ENCODE results near the gene RBL1.
"Not testable (repeated sequence)": the region's sequence is repeated elsewhere in the genome, so short reads cannot be mapped to it uniquely, and the experiment has no call there.

RBL1 gene

GRCh38 chr20:36998652-36999051 is 97.1 kb downstream of the RBL1 start:
- no peaks in the 10 kb centered on the region for H3K36me3 ChIP-seq (replicated peaks)
- no peak overlapping the region for H3K4me3 ChIP-seq (ENCODE audit: low read depth, low read length)
- in situ Hi-C loops (cut with HindIII; ENCODE audit: low pct_ligation_motif_present, low sequenced_read_pairs) = no loop called here
- H3K27me3 ChIP-seq (replicated peaks) = no peaks in the 10 kb centered on the region
- no peak for DNase-seq
- no peak overlapping the region for H3K27ac ChIP-seq
- TF ChIP-seq, protein P1, sequence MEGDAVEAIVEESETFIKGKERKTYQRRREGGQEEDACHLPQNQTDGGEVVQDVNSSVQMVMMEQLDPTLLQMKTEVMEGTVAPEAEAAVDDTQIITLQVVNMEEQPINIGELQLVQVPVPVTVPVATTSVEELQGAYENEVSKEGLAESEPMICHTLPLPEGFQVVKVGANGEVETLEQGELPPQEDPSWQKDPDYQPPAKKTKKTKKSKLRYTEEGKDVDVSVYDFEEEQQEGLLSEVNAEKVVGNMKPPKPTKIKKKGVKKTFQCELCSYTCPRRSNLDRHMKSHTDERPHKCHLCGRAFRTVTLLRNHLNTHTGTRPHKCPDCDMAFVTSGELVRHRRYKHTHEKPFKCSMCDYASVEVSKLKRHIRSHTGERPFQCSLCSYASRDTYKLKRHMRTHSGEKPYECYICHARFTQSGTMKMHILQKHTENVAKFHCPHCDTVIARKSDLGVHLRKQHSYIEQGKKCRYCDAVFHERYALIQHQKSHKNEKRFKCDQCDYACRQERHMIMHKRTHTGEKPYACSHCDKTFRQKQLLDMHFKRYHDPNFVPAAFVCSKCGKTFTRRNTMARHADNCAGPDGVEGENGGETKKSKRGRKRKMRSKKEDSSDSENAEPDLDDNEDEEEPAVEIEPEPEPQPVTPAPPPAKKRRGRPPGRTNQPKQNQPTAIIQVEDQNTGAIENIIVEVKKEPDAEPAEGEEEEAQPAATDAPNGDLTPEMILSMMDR (IDR thresholded peaks at IDR 0.05; ENCODE audit: low read depth, low read length, missing control alignments) = no peak

GRCh38 chr20:36997121-36997520 is 98.7 kb downstream of the RBL1 start:
- in situ Hi-C loops (cut with HindIII; ENCODE audit: low pct_ligation_motif_present, low sequenced_read_pairs) = no loop called here

DNA sequence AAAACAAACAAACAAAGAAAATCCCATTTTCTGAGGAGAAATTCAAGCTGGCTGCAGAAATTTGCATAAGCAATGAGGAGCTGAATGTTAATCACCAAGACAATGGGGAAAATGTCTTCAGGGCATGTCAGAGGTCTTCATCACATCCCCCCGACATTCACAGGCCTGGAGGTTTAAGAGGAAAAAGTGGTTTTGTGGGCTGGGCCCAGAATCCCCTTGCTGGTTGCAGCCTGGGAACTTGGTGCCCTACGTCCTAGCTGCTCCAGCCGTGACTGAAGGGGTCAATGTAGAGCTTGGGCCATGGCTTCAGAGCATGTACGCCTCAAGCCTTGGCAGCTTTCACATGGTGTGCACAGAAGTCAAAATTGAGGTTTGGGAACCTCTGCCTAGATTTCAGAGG is 101.6 kb downstream of the RBL1 start:
- H3K27ac ChIP-seq; in situ Hi-C loops (cut with HindIII; ENCODE audit: low pct_ligation_motif_present, low sequenced_read_pairs); H3K27me3 ChIP-seq (replicated peaks); H3K4me3 ChIP-seq (ENCODE audit: low read depth, low read length); H3K36me3 ChIP-seq (replicated peaks); DNase-seq: not testable (repeated sequence)

More at GRCh38 chr20:36997121-36997520, 98.7 kb downstream of the RBL1 start:
- Histone ChIP-seq H3K4me3 (ENCODE audit: low read depth, low read length) (no peak overlapping the region), H3K27me3 (replicated peaks) (no peaks in the 10 kb centered on the region), H3K27ac (no peak overlapping the region), H3K36me3 (replicated peaks) (no peaks in the 10 kb centered on the region)
- TF ChIP-seq, protein P1 (IDR thresholded peaks at IDR 0.05; ENCODE audit: low read depth, low read length, missing control alignments) = no peak
- DNase-seq = no peak

- in situ Hi-C loops (cut with HindIII; ENCODE audit: low pct_ligation_motif_present, low sequenced_read_pairs) = no loop called here
- H3K4me3 ChIP-seq (ENCODE audit: low read depth, low read length) = no peak overlapping the region
- H3K27ac ChIP-seq = no peak overlapping the region
- TF ChIP-seq, protein P1 (IDR thresholded peaks at IDR 0.05; ENCODE audit: low read depth, low read length, missing control alignments) = peak; percentile 16
- no peaks in the 10 kb centered on the region for H3K27me3 ChIP-seq (replicated peaks)
- DNase-seq = no peak
- no peaks in the 10 kb centered on the region for H3K36me3 ChIP-seq (replicated peaks)
Measured at GRCh38 chr20:36992802-36993334, 102.9 kb downstream of the RBL1 start.

DNA sequence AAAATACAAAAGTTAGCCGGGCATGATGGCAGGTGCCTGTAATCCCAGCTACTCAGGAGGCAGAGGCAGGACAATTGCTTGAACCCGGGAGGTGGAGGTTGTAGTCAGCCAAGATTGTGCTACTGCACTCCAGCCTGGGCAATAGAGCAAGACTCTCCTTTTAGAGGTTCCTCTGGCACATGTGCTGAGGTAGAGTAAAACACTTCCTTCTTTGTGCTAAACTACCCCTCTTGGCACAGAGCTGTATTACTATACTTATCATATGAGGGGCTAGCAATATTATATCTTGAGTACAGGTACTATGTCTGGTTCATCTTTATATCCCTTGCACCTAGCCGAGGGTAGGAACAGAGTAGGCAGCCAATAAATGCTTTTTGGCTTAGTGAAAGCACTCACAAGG is 104.1 kb downstream of the RBL1 start:
- no peak for DNase-seq
- in situ Hi-C loops (cut with HindIII; ENCODE audit: low pct_ligation_motif_present, low sequenced_read_pairs) = no loop called here
- no peaks in the 10 kb centered on the region for H3K27me3 ChIP-seq (replicated peaks)
- TF ChIP-seq, protein P1 (IDR thresholded peaks at IDR 0.05; ENCODE audit: low read depth, low read length, missing control alignments) = no peak
- H3K27ac ChIP-seq = no peak overlapping the region
- no peak overlapping the region for H3K4me3 ChIP-seq (ENCODE audit: low read depth, low read length)
- H3K36me3 ChIP-seq (replicated peaks) = no peaks in the 10 kb centered on the region

GRCh38 chr20:36989797-36990196 is 106.0 kb downstream of the RBL1 start:
- DNase-seq = no peak
- Histone ChIP-seq H3K36me3 (replicated peaks) (no peaks in the 10 kb centered on the region), H3K27ac (no peak overlapping the region), H3K4me3 (ENCODE audit: low read depth, low read length) (no peak overlapping the region), H3K27me3 (replicated peaks) (no peaks in the 10 kb centered on the region)
- TF ChIP-seq, protein P1 (IDR thresholded peaks at IDR 0.05; ENCODE audit: low read depth, low read length, missing control alignments) = no peak
- in situ Hi-C loops (cut with HindIII; ENCODE audit: low pct_ligation_motif_present, low sequenced_read_pairs) = no loop called here

All from brain microvascular endothelial cell (primary cell).